ENCODE measurements around the gene RHOH.
A peak's percentile ranks its signal among the peaks of the same experiment; 100 is the strongest.

Gene RHOH

DNA sequence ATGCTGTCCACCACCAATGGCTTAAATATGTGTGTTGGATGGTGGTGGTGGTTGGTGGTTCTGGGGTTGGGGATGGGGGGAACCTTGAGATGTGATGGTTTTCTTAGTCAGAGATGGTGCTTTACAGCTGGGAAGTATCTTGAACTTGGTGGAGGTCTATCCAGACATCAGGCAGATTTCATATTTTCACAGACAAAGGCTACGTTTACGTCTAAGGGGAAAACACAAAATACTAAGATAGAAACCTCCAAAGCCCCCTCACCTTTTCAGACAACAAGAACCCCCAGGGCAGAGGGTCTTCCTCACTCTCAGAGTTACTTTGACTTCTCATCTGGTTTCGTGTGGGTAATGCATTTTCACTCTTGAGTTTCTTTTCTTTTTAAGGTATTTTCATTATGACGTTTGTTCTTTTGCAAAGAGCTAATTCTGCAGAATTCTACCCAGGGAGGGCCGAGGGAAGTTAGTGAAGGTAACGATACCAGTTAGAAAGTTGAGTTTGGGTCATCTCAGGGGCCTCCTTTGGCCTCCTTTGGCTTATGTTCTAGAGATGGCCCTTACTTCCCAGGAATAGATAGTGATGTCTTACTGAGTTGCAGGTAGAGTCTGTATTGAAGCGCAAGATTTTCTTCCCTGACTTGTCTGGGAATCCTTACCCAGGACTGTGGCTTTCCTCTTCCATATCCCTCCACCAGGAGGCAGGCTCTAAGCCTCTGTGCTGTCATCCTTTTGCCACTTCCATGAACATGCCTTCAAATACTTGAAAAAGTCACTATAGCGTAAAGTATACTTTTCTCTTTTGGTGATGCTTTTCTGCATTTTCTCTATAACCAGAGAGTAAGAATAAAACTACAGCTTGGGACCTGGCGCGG lies 31.9 kb downstream of the RHOH start:
- TF ChIP-seq EGR1 (IDR thresholded peaks at IDR 0.05): no peak
- peak; percentile 45; the same call in 1 of the 2 replicates for TF ChIP-seq RAD21 (IDR thresholded peaks at IDR 0.05; ENCODE audit: low read depth)

DNA sequence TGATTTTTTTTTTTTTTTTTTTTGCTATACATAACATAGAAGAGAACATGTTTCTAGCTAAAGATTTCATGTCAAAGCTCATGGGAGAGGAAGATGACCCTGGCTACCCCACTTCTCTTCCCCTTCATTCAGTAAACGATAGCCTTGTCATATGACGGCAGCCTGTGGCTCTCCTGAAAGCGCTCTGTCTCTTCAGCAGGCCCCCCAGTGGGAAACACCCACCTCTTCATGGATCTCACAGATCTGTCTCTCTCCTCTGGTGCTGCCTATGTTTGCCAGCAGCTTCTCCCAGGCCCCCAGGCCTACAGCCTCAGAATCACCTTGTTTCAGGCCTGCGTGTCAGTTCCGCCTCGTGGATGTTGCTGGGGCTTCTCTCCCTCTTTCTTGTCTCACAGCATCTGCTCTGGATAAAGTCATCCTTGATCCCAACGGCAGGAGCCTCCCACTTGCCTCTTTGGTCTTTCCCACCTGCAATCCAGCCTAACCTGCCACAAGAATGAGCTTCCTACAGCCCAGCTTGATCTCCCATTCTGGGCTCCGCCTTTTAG lies 34.6 kb downstream of the RHOH start:
- TF ChIP-seq EGR1 (IDR thresholded peaks at IDR 0.05): no peak
- TF ChIP-seq, protein P1, sequence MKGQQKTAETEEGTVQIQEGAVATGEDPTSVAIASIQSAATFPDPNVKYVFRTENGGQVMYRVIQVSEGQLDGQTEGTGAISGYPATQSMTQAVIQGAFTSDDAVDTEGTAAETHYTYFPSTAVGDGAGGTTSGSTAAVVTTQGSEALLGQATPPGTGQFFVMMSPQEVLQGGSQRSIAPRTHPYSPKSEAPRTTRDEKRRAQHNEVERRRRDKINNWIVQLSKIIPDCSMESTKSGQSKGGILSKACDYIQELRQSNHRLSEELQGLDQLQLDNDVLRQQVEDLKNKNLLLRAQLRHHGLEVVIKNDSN (IDR thresholded peaks at IDR 0.05): no peak
- no peak for TF ChIP-seq CREB1 (IDR thresholded peaks at IDR 0.05; ENCODE audit: low read depth)
- no peak for TF ChIP-seq YY1 (IDR thresholded peaks at IDR 0.05; ENCODE audit: low read depth)
- TF ChIP-seq, protein P2, sequence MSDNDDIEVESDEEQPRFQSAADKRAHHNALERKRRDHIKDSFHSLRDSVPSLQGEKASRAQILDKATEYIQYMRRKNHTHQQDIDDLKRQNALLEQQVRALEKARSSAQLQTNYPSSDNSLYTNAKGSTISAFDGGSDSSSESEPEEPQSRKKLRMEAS (IDR thresholded peaks at IDR 0.05): no peak
- TF ChIP-seq REST (IDR thresholded peaks at IDR 0.05; ENCODE audit: low read depth): no peak
- TF ChIP-seq NFIC (IDR thresholded peaks at IDR 0.05): no peak
- no peak for TF ChIP-seq EP300 (IDR thresholded peaks at IDR 0.05; ENCODE audit: borderline replicate concordance)
- TF ChIP-seq CEBPB (IDR thresholded peaks at IDR 0.05): no peak
- no peak for TF ChIP-seq ZBTB7A (IDR thresholded peaks at IDR 0.05; ENCODE audit: low read depth)
- no peak for TF ChIP-seq TAF1 (IDR thresholded peaks at IDR 0.05; ENCODE audit: low read depth)
- TF ChIP-seq FOXM1 (IDR thresholded peaks at IDR 0.05; ENCODE audit: borderline replicate concordance, low read depth): no peak

- TF ChIP-seq CEBPB (IDR thresholded peaks at IDR 0.05) (no peak), EGR1 (IDR thresholded peaks at IDR 0.05) (no peak), NFIC (IDR thresholded peaks at IDR 0.05) (no peak)
Observed at GRCh38 chr4:40232610-40233009, 35.8 kb downstream of the RHOH start.

- no peak for TF ChIP-seq NFIC (IDR thresholded peaks at IDR 0.05)
- TF ChIP-seq ZBTB7A (IDR thresholded peaks at IDR 0.05; ENCODE audit: low read depth): no peak
- no peak for TF ChIP-seq YY1 (IDR thresholded peaks at IDR 0.05; ENCODE audit: low read depth)
- TF ChIP-seq EP300 (IDR thresholded peaks at IDR 0.05; ENCODE audit: borderline replicate concordance): no peak
- TF ChIP-seq, protein P1 (IDR thresholded peaks at IDR 0.05): no peak
- TF ChIP-seq, protein P2 (IDR thresholded peaks at IDR 0.05): no peak
- no peak for TF ChIP-seq CREB1 (IDR thresholded peaks at IDR 0.05; ENCODE audit: low read depth)
- TF ChIP-seq CEBPB (IDR thresholded peaks at IDR 0.05): no peak
- no peak for TF ChIP-seq FOXM1 (IDR thresholded peaks at IDR 0.05; ENCODE audit: borderline replicate concordance, low read depth)
- TF ChIP-seq TAF1 (IDR thresholded peaks at IDR 0.05; ENCODE audit: low read depth): no peak
- no peak for TF ChIP-seq TCF12 (IDR thresholded peaks at IDR 0.05; ENCODE audit: low read depth)
Observed at GRCh38 chr4:40233227-40233626, 36.4 kb downstream of the RHOH start.

GRCh38 chr4:40234519-40235039 lies 37.7 kb downstream of the RHOH start:
- no peak for TF ChIP-seq FOXM1 (IDR thresholded peaks at IDR 0.05; ENCODE audit: borderline replicate concordance, low read depth)
- TF ChIP-seq TCF12 (IDR thresholded peaks at IDR 0.05; ENCODE audit: low read depth): no peak

DNA sequence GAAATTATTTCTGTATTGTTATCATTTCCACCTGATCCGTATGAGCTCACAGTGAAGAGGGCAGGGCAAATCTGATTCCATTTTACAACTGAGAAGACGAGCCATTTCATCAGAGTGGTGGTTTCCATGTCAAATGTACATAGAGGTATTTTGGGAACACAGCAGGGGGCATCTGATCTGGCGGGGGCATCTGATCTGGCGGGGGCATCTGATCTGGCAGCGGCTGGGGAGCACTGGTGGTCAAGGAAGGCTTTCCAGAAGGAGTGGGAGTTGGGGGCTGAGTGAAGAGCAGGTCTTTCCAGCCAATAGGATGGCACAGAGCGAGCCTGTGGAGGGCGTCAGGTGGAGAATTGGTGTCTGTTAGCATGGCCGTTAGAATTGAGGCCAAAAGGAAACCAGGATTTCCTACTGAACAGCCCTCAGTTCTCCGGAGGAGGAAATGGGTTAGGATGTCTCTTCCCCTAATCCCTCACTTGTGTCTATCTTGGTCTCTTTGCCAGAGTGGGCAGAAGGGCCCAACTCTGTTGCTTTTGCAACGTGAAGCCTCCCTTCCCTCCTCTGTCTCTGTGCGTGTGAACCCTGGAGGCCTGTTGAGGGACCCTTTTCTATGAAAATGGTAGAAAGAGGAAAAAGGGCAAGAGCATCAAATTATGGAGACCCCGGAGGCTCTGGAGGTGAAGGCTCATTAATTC lies 41.3 kb downstream of the RHOH start:
- TF ChIP-seq CEBPB (IDR thresholded peaks at IDR 0.05) (no peak), NFIC (IDR thresholded peaks at IDR 0.05) (no peak), REST (IDR thresholded peaks at IDR 0.05; ENCODE audit: low read depth) (no peak), TEAD4 (IDR thresholded peaks at IDR 0.05) (no peak), CREB1 (IDR thresholded peaks at IDR 0.05; ENCODE audit: low read depth) (no peak), TAF1 (IDR thresholded peaks at IDR 0.05; ENCODE audit: low read depth) (no peak), EGR1 (IDR thresholded peaks at IDR 0.05) (no peak), TCF12 (IDR thresholded peaks at IDR 0.05; ENCODE audit: low read depth) (no peak), YY1 (IDR thresholded peaks at IDR 0.05; ENCODE audit: low read depth) (no peak), RAD21 (IDR thresholded peaks at IDR 0.05; ENCODE audit: low read depth) (no peak), ZBTB7A (IDR thresholded peaks at IDR 0.05; ENCODE audit: low read depth) (no peak)
- TF ChIP-seq, protein P1 (IDR thresholded peaks at IDR 0.05): no peak
- TF ChIP-seq, protein P2 (IDR thresholded peaks at IDR 0.05): no peak
